ENCODE data around the gene ACTN3. TPM values are rescaled to one million over a fixed set of nuclear protein-coding genes. Genes with fewer than 3 reads are reported as not detected.

The ACTN3 gene
- polyA plus RNA-seq, 1 donor from 2014 or later: not detected

DNA sequence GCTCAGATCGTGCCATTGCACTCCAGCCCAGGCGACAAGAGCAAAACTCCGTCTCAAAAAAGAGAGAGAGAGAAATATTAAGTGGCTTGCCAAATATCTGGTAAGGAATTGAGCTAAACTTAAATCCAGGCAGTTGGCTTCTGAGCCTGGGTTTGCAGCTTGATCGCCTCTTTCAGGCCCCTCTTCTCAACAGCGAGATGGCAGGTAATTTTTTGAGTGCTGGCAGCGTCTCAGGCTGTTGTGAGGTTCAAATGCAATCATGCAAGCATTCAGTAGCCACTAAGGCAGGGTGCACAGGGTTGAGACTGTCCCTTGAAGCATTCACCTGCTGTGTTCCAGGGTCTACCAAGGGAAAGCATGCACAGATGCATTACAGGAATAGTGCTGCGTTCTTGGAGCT, 22.4 kb downstream of the ACTN3 start:
- Histone ChIP-seq H2AFZ (ENCODE audit: low read depth, low read length) (no peak overlapping the region), H3K4me3 (ENCODE audit: low read length) (no peak overlapping the region), H3K9ac (ENCODE audit: low read length) (peak overlapping the region; percentile 12), H3K27ac (ENCODE audit: low read length) (peak overlapping the region; percentile 99), H3K79me2 (replicated peaks; ENCODE audit: insufficient read depth, low read length) (no peaks in the 10 kb centered on the region), H3K4me2 (ENCODE audit: low read length) (no peak overlapping the region), H4K20me1 (ENCODE audit: insufficient read depth) (no peaks in the 10 kb centered on the region), H3F3A (ENCODE audit: insufficient read depth, low read length, poor library complexity, severe bottlenecking) (no peaks in the 10 kb centered on the region), H3K9me2 (ENCODE audit: insufficient read depth, low read length) (no peaks in the 10 kb centered on the region), H3K9me3 (ENCODE audit: low read length) (no peaks in the 10 kb centered on the region), H3K27me3 (ENCODE audit: insufficient read depth, low read depth, low read length) (no peaks in the 10 kb centered on the region), H3K36me3 (ENCODE audit: insufficient read depth, low read length) (no peaks in the 10 kb centered on the region)
- TF ChIP-seq, protein P1, sequence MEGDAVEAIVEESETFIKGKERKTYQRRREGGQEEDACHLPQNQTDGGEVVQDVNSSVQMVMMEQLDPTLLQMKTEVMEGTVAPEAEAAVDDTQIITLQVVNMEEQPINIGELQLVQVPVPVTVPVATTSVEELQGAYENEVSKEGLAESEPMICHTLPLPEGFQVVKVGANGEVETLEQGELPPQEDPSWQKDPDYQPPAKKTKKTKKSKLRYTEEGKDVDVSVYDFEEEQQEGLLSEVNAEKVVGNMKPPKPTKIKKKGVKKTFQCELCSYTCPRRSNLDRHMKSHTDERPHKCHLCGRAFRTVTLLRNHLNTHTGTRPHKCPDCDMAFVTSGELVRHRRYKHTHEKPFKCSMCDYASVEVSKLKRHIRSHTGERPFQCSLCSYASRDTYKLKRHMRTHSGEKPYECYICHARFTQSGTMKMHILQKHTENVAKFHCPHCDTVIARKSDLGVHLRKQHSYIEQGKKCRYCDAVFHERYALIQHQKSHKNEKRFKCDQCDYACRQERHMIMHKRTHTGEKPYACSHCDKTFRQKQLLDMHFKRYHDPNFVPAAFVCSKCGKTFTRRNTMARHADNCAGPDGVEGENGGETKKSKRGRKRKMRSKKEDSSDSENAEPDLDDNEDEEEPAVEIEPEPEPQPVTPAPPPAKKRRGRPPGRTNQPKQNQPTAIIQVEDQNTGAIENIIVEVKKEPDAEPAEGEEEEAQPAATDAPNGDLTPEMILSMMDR (IDR thresholded peaks at IDR 0.05; ENCODE audit: poor library complexity, severe bottlenecking): no peak
- TF ChIP-seq EZH2 (IDR thresholded peaks at IDR 0.05; ENCODE audit: borderline replicate concordance, insufficient read depth, low read length, poor library complexity, severe bottlenecking) (no peak), EP300 (conservative IDR thresholded peaks at IDR 0.05; ENCODE audit: poor library complexity, severe bottlenecking) (no peak), POLR2AphosphoS5 (IDR thresholded peaks at IDR 0.05) (no peak), REST (IDR thresholded peaks at IDR 0.05; ENCODE audit: borderline replicate concordance) (no peak), MXI1 (conservative IDR thresholded peaks at IDR 0.05; ENCODE audit: poor library complexity, severe bottlenecking) (no peak), RAD21 (conservative IDR thresholded peaks at IDR 0.05) (no peak), TAF1 (IDR thresholded peaks at IDR 0.05; ENCODE audit: low read depth) (no peak), SMC3 (conservative IDR thresholded peaks at IDR 0.05; ENCODE audit: poor library complexity) (no peak)

DNA sequence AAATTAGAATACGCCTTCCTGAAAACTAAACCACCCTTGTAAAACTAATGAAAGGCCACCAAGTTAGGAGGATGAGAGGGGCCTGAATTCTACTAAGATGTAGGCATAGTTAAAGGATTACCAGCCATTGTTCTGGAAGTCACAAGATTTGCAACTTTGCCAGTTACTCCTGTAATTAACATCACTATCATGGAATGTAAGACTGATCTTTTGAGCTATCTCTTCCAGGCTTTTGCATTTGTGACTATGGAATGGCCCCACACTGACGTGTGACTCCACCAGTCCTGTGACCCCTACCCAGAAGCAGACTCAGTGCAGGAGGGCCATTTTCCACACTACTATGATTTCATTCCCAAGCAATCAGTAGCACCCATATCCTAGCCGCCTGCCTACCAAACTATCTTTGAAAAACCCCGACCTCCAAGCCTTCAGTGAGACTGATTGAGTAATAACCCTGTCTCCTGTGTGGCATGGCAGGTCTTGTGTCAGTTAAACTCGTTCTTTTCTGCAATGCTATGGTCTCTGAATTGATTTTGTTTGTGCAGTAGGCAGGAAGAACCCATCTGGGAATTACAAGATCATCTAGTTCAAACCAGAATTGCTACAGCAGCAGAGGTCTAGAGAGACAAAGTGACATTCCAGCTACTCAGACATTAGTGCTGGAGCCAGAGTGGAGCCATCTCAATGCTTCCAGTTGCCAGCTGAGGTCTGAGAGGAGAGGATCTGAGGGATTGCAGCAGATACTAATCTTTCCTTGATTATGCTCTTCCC, 23.6 kb downstream of the ACTN3 start:
- TF ChIP-seq EP300 (conservative IDR thresholded peaks at IDR 0.05; ENCODE audit: poor library complexity, severe bottlenecking): peak; percentile 97
- peak; percentile 92 for TF ChIP-seq REST (IDR thresholded peaks at IDR 0.05; ENCODE audit: borderline replicate concordance)
- TF ChIP-seq, protein P1 (IDR thresholded peaks at IDR 0.05; ENCODE audit: poor library complexity, severe bottlenecking): no peak
- TF ChIP-seq SMC3 (conservative IDR thresholded peaks at IDR 0.05; ENCODE audit: poor library complexity): peak; percentile 16
- TF ChIP-seq POLR2AphosphoS5 (IDR thresholded peaks at IDR 0.05): peak; percentile 64
- TF ChIP-seq RAD21 (conservative IDR thresholded peaks at IDR 0.05): no peak
- TF ChIP-seq MXI1 (conservative IDR thresholded peaks at IDR 0.05; ENCODE audit: poor library complexity, severe bottlenecking): no peak
- TF ChIP-seq TAF1 (IDR thresholded peaks at IDR 0.05; ENCODE audit: low read depth): peak; percentile 81
- no peak for TF ChIP-seq EZH2 (IDR thresholded peaks at IDR 0.05; ENCODE audit: borderline replicate concordance, insufficient read depth, low read length, poor library complexity, severe bottlenecking)
- no peaks in the 10 kb centered on the region for H3K27me3 ChIP-seq (ENCODE audit: insufficient read depth, low read depth, low read length)
- H3K79me2 ChIP-seq (replicated peaks; ENCODE audit: insufficient read depth, low read length): no peaks in the 10 kb centered on the region
- H3K36me3 ChIP-seq (ENCODE audit: insufficient read depth, low read length): no peaks in the 10 kb centered on the region
- peak overlapping the region; percentile 55 for H3K4me2 ChIP-seq (ENCODE audit: low read length)
- H2AFZ ChIP-seq (ENCODE audit: low read depth, low read length): peak overlapping the region; percentile 24
- H3K4me3 ChIP-seq (ENCODE audit: low read length): peak overlapping the region; percentile 49
- peak overlapping the region; percentile 69 for H3K9ac ChIP-seq (ENCODE audit: low read length)
- no peaks in the 10 kb centered on the region for H3F3A ChIP-seq (ENCODE audit: insufficient read depth, low read length, poor library complexity, severe bottlenecking)
- no peaks in the 10 kb centered on the region for H4K20me1 ChIP-seq (ENCODE audit: insufficient read depth)
- peak overlapping the region; percentile 99 for H3K27ac ChIP-seq (ENCODE audit: low read length)
- H3K9me3 ChIP-seq (ENCODE audit: low read length): no peaks in the 10 kb centered on the region
- H3K9me2 ChIP-seq (ENCODE audit: insufficient read depth, low read length): no peaks in the 10 kb centered on the region

All from neural cell (in vitro differentiated cells).